GM23248 (cell line): ENCODE measurements around the gene HSPA12A. TPM values are rescaled to one million over a fixed set of nuclear protein-coding genes. Genes with fewer than 3 reads are reported as not detected.

ENCODE experiments used
- DNase-seq: peaks from one replicate; pipeline ENCODE4 v3.0.0-alpha.2; 2015
- H2AFZ ChIP-seq: fragments of 200-600 bp; sonication (generic); 2 replicates; pipeline ENCODE4 v1.6.1; 2016; ENCODE audit warnings: antibody characterized with exemption
- H3F3A ChIP-seq: fragments of 200-600 bp; sonication (generic); 2 replicates; pipeline ENCODE4 v1.6.1; 2016; ENCODE audit warnings: mild to moderate bottlenecking, antibody characterized with exemption, mixed run types; ENCODE audit not compliant: insufficient read depth
- H3K27ac ChIP-seq: fragments of 200-600 bp; sonication (generic); 2 replicates; pipeline ENCODE4 v1.5.1; 2016; ENCODE audit warnings: mild to moderate bottlenecking
- H3K27me3 ChIP-seq: fragments of 200-600 bp; sonication (generic); replicated peaks from 2 replicates; pipeline ENCODE4 v1.6.1; 2016; ENCODE audit warnings: mild to moderate bottlenecking; ENCODE audit not compliant: insufficient read depth
- H3K36me3 ChIP-seq: fragments of 200-600 bp; sonication (generic); 2 replicates; pipeline ENCODE4 v1.6.1; 2016; ENCODE audit warnings: low read depth, mild to moderate bottlenecking
- H3K4me1 ChIP-seq: fragments of 200-600 bp; sonication (generic); 2 replicates; pipeline ENCODE4 v1.6.1; 2016; ENCODE audit warnings: mild to moderate bottlenecking; ENCODE audit not compliant: insufficient read depth
- H3K4me2 ChIP-seq: fragments of 200-600 bp; sonication (generic); one replicate; pipeline ENCODE4 v1.6.1; 2016; ENCODE audit warnings: mild to moderate bottlenecking; ENCODE audit not compliant: unreplicated experiment
- H3K4me3 ChIP-seq: fragments of 200-600 bp; sonication (generic); 2 replicates; pipeline ENCODE4 v1.5.1; 2016; ENCODE audit warnings: mild to moderate bottlenecking
- H3K79me2 ChIP-seq: fragments of 200-600 bp; sonication (generic); 2 replicates; pipeline ENCODE4 v1.6.1; 2016; ENCODE audit warnings: mild to moderate bottlenecking; ENCODE audit not compliant: insufficient read depth
- H3K9ac ChIP-seq: fragments of 200-600 bp; sonication (generic); 2 replicates; pipeline ENCODE4 v1.6.1; 2016; ENCODE audit warnings: mild to moderate bottlenecking
- H3K9me2 ChIP-seq: fragments of 200-600 bp; sonication (generic); 2 replicates; pipeline ENCODE4 v1.6.1; 2016; ENCODE audit warnings: mixed run types, mild to moderate bottlenecking, moderate library complexity; ENCODE audit not compliant: insufficient read depth
- H3K9me3 ChIP-seq: fragments of 200-600 bp; sonication (generic); one replicate; pipeline ENCODE4 v1.6.1; 2017; ENCODE audit warnings: low read depth
- H4K20me1 ChIP-seq: fragments of 200-600 bp; sonication (generic); 2 replicates; pipeline ENCODE4 v1.6.0; 2016; ENCODE audit not compliant: insufficient read depth
- EZH2 ChIP-seq: fragments of 200-600 bp; sonication (generic); IDR thresholded peaks from 2 replicates; pipeline ENCODE4 v1.6.1; 2018; ENCODE audit warnings: antibody characterized with exemption, mild to moderate bottlenecking; ENCODE audit not compliant: insufficient read depth, poor library complexity, severe bottlenecking
- EZH2phosphoT487 ChIP-seq: fragments of 200-600 bp; sonication (generic); IDR thresholded peaks from 2 replicates; pipeline ENCODE4 v1.6.1; 2018; ENCODE audit warnings: antibody characterized with exemption, moderate library complexity, mild to moderate bottlenecking, low read depth; ENCODE audit not compliant: insufficient read depth
- WGBS, 2 experiments: methylation state at CpG; one replicate each; pipeline ENCODE4 v1.1.6; 2015 to 2017; ENCODE audit warnings: low lambda C conversion rate in 2 of 2, low coverage in 1 of 2; ENCODE audit errors: missing lambda C conversion rate in 2 of 2; 5-methylcytosine and 5-hydroxymethylcytosine counted together
- in situ Hi-C: fragments of 300-500 bp; cut with MboI; formaldehyde crosslinking; loops from 2 replicates; pipeline ENCODE4 v1.15.0; 2020
- polyA plus RNA-seq: library from polyadenylated mRNA; unstranded; fragments of >200 nt; fragmentation: Nextera tagmentation; extraction: Ambion mirVana; gene quantifications from 2 replicates; pipeline ENCODE4 v1.2.1, GENCODE V29; 2016
- total RNA-seq: library from RNA; depleted of rRNA; stranded (reverse); fragments of >200 nt; shearing (Covaris generic); gene quantifications from 2 replicates; pipeline ENCODE4 v1.2.3, GENCODE V29; 2014

Gene HSPA12A
- total and polyA plus RNA-seq, 2 experiments from 2014 or later = 4.8 to 5.6 TPM

DNA sequence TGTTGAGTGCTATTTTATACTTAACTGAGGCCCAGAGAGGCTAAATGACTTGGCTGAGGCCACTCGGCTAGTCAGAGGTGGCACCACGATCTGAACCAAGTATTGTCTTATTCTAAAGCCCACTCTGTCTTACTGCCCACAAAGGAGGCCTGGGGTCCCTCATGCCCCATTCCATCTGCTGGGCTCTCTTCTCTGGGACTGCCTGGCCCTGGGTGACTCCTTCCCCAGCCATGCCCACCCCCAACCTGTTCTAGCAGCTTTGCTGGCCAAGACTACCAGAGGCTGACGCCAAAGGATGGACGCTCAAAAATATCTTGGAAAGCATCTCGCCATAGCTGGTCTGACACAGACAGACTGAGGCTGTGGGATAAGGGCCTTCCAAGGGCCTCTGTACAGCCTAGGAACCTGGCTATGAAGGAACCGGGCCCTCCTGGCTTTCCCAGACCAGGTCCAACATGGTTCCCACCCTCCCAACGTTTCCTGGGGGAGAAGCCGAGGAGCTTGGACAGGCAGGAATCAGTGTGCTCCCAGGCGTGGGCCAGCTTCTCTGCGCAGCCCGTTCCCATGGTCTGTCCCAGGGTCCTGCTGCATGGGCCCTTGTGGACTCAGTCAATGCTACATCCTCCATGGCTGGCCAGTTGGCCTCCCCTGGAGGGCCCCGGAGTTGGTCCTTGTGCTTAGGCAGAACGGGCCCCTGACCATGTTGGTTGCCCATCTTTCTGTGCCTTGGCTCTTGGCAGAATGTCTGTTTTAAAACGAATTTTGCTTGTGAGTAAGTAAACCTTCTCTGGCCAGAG, 11.7 kb downstream of the HSPA12A start:
- TF ChIP-seq EZH2 = no peak
- no peak for TF ChIP-seq EZH2phosphoT487
- Histone ChIP-seq H3K4me2 (no peak overlapping the region), H3K9me2 (no peaks in the 10 kb centered on the region), H4K20me1 (no peaks in the 10 kb centered on the region), H3K4me1 (peaks cover 17% of the 10 kb centered on the region), H3K4me3 (no peak overlapping the region), H3F3A (no peaks in the 10 kb centered on the region), H3K27ac (no peak overlapping the region), H3K36me3 (no peaks in the 10 kb centered on the region), H3K9ac (no peak overlapping the region), H3K79me2 (no peaks in the 10 kb centered on the region), H3K27me3 (no peaks in the 10 kb centered on the region), H3K9me3 (no peaks in the 10 kb centered on the region), H2AFZ (no peak overlapping the region)
- no peak for DNase-seq
- WGBS, 2 experiments = 86 to 89% methylated on average over 14 of the region's 14 CpGs
- in situ Hi-C loops = no loop called here

DNA sequence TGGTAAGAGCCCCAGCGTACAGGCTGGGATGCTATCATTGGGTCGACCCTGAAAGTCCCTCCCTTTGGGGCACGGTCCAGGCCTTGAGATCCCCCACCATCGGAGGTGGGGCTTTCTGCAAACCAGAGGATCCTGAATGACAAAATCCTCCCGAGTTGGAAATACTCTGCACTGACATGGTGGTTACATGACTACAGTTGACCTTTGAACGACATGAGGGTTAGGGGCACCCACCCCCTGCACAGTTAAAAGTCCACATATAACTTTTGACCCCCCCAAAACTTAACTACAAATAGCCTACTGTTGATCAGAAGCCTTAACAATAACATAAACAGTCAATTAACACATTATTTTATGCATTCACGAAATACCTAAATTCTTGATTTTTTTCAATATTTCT, 13.1 kb downstream of the HSPA12A start:
- Histone ChIP-seq H3K27me3 (no peaks in the 10 kb centered on the region), H3K36me3 (no peaks in the 10 kb centered on the region), H4K20me1 (no peaks in the 10 kb centered on the region), H3K9me3 (no peaks in the 10 kb centered on the region), H3K4me2 (no peak overlapping the region), H3K9ac (no peak overlapping the region), H2AFZ (no peak overlapping the region), H3K9me2 (no peaks in the 10 kb centered on the region), H3K4me1 (peaks cover 17% of the 10 kb centered on the region), H3K79me2 (no peaks in the 10 kb centered on the region), H3K4me3 (no peak overlapping the region), H3K27ac (no peak overlapping the region), H3F3A (no peaks in the 10 kb centered on the region)
- 91 to 94% methylated on average over 7 of the region's 7 CpGs for WGBS, 2 experiments
- in situ Hi-C loops = no loop called here
- no peak for DNase-seq
- no peak for TF ChIP-seq EZH2
- TF ChIP-seq EZH2phosphoT487 = no peak

DNA sequence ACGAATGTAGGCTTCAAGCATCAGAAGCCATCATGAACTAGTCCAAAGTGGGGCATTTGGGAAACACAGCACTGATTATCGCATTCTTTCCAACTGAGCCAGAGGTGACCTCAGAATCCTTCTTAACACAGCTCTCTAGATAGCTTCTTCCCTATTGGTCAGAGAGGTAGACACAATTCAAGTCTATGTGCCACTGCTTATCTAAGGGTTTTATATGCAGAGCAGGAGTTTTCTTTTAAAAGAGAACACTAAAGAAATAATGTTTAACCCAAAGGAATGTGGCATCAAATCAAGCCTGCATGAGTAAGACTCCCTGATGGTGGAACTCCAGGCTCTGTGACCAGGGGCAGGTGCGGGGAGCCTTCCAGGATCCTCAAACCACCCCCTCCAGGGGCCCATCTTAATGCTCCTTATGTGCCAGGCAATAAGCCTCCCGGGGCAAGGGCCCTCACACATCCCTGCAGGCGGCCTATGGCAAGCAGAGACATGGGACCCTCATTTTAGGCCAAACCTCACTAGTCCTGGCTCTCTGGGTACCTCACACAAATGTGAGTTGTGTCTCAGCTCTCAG, 13.8 kb downstream of the HSPA12A start:
- peak; percentile 24 for DNase-seq
- no peak overlapping the region for H3K4me3 ChIP-seq
- no peak for TF ChIP-seq EZH2phosphoT487
- no peak for TF ChIP-seq EZH2

DNA sequence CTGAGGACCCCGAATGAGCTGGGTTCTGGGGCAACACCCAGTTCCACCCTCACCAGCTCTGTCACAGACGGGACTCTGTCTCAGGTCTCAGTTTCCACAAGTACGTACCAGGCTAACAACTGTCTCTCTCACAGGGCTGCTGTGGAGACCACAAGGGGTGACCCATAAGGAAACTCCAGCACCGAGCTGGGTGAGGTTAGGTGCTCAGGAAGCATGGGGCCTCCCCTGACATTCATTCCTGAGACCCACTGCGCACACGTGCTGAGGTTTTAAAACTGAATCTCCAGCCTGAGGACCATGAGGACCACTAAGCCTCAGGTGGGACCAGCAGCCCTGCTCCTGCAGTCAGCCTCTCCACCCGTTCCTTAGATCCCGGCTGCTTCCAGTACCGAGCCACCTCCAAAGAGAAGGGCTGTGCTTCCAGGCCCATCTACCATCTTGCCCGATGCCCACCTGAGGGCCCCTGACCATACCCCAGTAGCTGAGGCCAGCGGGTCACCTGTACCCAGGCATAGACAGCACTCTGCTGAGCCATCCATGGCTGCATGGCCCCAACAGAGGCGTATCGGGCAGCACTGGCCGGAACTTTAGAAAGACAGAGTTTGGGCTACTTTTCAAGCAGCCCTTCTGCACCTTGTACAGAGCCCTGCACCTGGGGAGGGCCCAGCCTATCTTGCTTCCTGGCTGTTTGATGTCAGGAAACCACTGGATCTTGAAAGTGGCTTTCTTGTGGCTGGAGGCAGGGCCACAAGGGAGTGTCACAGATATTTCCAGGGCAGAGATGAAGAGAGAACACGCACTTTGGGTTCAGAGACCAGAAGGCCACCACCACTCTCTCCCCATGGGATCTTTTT, 18.7 kb downstream of the HSPA12A start:
- 90 to 93% methylated on average over 15 of the region's 15 CpGs for WGBS, 2 experiments
- Histone ChIP-seq H3F3A (no peaks in the 10 kb centered on the region), H2AFZ (no peak overlapping the region), H3K27ac (no peak overlapping the region), H3K79me2 (no peaks in the 10 kb centered on the region), H3K9me2 (no peaks in the 10 kb centered on the region), H4K20me1 (no peaks in the 10 kb centered on the region), H3K36me3 (no peaks in the 10 kb centered on the region), H3K9ac (no peak overlapping the region), H3K4me3 (no peak overlapping the region), H3K4me2 (no peak overlapping the region), H3K9me3 (no peaks in the 10 kb centered on the region), H3K27me3 (no peaks in the 10 kb centered on the region), H3K4me1 (no peaks in the 10 kb centered on the region)
- DNase-seq = no peak
- in situ Hi-C loops = no loop called here
- TF ChIP-seq EZH2phosphoT487 (no peak), EZH2 (no peak)

More for the DNA sequence above, 13.8 kb downstream of the HSPA12A start:
- no peak overlapping the region for H3K27ac ChIP-seq
- no peak overlapping the region for H2AFZ ChIP-seq
- in situ Hi-C loops = no loop called here
- no peaks in the 10 kb centered on the region for H3K79me2 ChIP-seq
- no peaks in the 10 kb centered on the region for H4K20me1 ChIP-seq
- H3K4me1 ChIP-seq = peaks cover 13% of the 10 kb centered on the region
- no peak overlapping the region for H3K9ac ChIP-seq
- H3K36me3 ChIP-seq = no peaks in the 10 kb centered on the region
- WGBS, 2 experiments = 95 to 97% methylated on average over 5 of the region's 5 CpGs
- no peaks in the 10 kb centered on the region for H3K27me3 ChIP-seq
- H3K9me2 ChIP-seq = no peaks in the 10 kb centered on the region
- no peaks in the 10 kb centered on the region for H3K9me3 ChIP-seq
- no peak overlapping the region for H3K4me2 ChIP-seq
- H3F3A ChIP-seq = no peaks in the 10 kb centered on the region
